Naive thymus-derived CD4-positive, alpha-beta T cell (primary cell): Measurements from ENCODE around the gene IRAK4. TPM values are rescaled to one million over a fixed set of nuclear protein-coding genes. Genes with fewer than 3 reads are reported as not detected.

Experiments
- polyA plus RNA-seq, 2 donors: library from polyadenylated mRNA; unstranded; fragments of 300-500 nt; fragmentation: Illumina TruSeq; gene quantifications; one replicate each; pipeline ENCODE4 v1.2.3, GENCODE V29; 2021
- total RNA-seq, 6 experiments: library from RNA in 5 of 6; stranded (reverse) in 5 of 6; gene quantifications; 1 replicate in 5 of 6; 2 replicates in 1 of 6; pipeline ENCODE4 v1.2.3 and lab custom pipeline; 2021 to 2026

The IRAK4 gene
- total and polyA plus RNA-seq, 7 experiments from 2014 or later = 24.8 to 69.1 (median 50.1) TPM

Other genes starting within 250 kb of the IRAK4 start
- gene ADAMTS20, start 206.7 kb upstream of the IRAK4 start, total RNA-seq = not detected
- gene ADAMTS20, start 206.7 kb upstream of the IRAK4 start, polyA plus RNA-seq = not detected
- gene PUS7L, start 161 bp upstream of the IRAK4 start, total RNA-seq = 10 to 100 TPM; 14.0 to 27.4 (median 23.2) TPM
- gene PUS7L, start 161 bp upstream of the IRAK4 start, polyA plus RNA-seq = 10 to 100 TPM; 35.9 to 39.0 TPM
- 10 to 100 TPM; 26.7 to 51.2 (median 35.6) TPM for gene TWF1, start 47.4 kb downstream of the IRAK4 start, total RNA-seq
- gene TWF1, start 47.4 kb downstream of the IRAK4 start, polyA plus RNA-seq = 10 to 100 TPM; 14.2 to 18.6 TPM
- gene TMEM117, start 77.1 kb downstream of the IRAK4 start, total RNA-seq = 1 to 10 TPM in 4 of 5 experiments, under 1 TPM in 1; 0.31 to 6.6 (median 4.2) TPM
- 1 to 10 TPM; 4.2 to 4.3 TPM for gene TMEM117, start 77.1 kb downstream of the IRAK4 start, polyA plus RNA-seq